Stimulated activated CD8-positive, alpha-beta memory T cell treated with anti-CD3 and anti-CD28 coated beads, Interleukin-12 subunit alpha, Interleukin-12 subunit beta, amount 100 ng/mL, for 1 hour (primary cell): ENCODE data around the gene SIDT2.
"Not testable (repeated sequence)": the region's sequence is repeated elsewhere in the genome, so short reads cannot be mapped to it uniquely, and the experiment has no call there.

Experiments used
- DNase-seq: peaks from one replicate; pipeline ENCODE4 v3.0.0-alpha.2; 2020; ENCODE audit warnings: low read depth

SIDT2 gene

GRCh38 chr11:117204283-117205080 lies 25.9 kb downstream of the SIDT2 start:
- no peak for DNase-seq

DNA sequence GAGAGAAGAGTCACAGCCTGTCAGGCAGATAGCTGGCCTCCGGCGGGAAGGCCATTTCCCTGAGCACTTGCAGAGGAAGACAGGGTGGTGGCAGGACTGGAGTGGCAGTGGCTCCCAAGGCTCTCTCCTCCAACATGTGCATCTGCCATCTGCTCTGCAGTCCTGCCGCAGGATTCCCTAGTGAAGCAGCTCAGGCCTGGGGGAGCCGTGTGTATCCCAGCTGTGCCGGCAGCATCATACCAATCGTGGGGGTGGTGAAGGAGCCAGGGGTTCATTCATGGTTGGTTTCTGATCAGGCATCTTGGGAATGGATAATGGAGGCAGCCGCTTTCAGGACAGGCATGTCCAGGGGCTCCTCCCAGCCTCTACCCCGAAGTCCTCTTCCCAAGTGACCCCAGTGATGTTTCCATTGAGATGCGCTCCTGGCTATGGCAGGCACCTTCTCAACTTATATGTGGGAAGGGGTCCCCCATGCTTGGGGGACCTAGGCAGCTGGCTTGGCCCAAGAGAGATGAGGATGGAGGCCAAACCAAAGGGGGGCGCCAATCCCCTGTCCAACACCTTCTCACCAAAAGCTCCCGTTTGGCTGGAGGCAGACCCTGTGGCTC lies 26.8 kb downstream of the SIDT2 start:
- no peak for DNase-seq

DNA sequence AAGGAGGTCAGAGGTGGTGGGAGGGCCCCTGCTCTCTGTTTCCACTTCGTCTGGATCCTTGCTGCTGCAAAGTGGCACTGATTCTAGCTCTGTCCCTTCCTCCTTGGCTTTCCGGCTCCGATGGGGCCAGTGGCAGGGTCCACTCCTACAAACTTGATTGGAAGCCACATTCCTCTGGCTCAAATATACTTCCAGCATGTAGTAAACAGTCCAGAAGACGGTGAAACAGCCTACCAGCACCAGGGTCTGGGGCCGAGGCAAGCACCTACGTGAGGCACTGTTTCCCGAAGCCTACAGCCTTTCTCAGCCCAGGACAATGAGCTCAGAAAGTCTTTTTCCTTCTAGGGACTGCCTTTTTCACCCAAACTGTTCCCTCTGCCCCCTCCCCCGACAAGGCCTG lies 27.6 kb downstream of the SIDT2 start:
- DNase-seq: not testable (repeated sequence)

DNA sequence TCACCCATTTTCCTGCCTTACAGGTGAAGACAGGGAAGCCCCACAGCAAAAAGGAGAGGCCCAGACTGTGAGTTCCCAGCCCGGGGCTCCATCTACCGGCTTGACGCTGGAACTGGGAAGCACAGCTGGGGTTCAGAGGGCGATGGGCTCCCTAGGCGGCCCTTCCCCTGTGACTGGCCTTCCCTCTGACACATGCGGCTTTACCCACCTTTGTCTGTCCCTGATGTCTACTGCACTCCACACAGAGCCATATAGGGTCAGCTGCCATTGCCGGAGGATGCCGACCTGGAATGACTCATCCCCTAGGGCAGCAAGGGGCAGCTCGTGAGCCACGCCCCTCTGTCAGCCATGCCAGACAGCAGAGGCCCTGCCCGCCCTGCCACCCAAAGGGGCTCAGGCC lies 28.3 kb downstream of the SIDT2 start:
- not testable (repeated sequence) for DNase-seq

DNA sequence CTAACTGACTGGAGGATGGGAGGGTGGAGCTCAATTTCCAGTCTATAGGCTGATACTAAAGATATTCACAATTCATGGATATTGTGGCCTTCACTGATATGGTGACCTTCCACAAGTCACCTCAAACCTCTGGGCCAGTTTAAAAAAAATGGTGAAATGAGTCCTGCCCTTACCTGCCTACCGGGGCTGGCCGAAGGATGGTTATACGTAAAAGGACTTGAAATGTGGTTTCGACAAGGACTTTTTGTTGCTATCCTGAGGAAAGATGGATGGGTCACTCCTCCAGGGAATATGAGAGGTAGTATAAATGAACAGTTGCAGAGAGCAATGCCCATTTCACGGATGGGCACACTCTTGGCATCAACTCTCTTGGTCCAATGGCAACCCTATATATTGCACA lies 28.9 kb downstream of the SIDT2 start:
- not testable (repeated sequence) for DNase-seq

- not testable (repeated sequence) for DNase-seq
These were observed 30.2 kb downstream of the SIDT2 start for GRCh38 chr11:117208710-117209109.

GRCh38 chr11:117209351-117210125 lies 31.0 kb downstream of the SIDT2 start:
- DNase-seq: not testable (repeated sequence)

DNA sequence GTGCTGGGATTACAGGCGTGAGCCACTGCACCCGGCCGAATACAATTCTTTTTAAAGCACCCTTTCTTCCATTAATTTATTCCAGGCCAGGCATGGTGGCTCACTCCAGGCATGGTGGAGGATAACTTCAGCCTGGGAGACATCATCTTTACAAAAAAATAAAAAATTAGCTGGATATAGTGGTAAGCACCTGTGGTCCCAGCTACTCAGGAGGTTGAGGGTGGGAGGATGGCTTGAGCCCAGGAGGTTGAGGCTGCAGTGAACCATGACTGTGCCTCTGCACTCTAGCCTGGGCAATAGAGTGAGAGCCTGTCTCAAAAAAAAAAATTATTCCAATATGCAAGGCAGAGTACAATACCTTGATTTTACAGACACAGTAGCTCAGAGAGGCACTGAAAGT lies 32.1 kb downstream of the SIDT2 start:
- no peak for DNase-seq

GRCh38 chr11:117212697-117213355 lies 34.3 kb downstream of the SIDT2 start:
- DNase-seq: no peak

DNA sequence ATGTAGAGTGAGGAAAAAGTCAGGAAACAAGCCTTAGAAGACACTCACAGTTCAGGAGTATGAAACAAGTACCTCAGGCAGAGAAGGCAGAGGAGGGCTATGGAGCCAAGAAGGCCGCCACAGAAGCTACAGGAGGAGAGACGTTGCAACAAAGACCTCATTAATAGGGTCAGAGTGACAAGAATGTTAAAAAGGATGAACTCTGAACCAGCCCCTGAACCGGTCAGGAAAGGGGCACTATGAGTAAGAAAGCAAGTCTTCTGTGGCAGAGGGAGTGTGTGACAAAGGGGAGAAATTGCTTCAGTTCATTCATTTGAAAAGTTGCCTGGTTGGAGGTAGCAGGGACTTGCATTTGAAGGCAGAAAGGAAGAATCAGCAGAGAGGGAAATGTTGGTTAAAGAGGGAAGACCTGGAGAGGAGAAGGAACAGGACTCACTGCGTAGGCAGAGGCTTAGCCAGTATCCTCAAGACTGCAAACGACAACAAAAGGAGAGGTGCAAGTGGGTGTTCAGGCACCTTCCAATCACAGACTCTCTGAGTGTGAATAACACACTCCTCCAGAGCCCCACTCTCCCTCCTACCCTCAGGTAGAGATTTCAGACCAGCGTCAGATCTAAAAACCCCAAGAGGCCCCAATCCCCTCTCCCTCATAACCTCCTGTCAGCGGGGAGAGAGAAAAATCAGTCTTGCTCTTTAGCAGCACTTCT lies 36.0 kb downstream of the SIDT2 start:
- no peak for DNase-seq

- no peak for DNase-seq
These were observed 38.9 kb downstream of the SIDT2 start for GRCh38 chr11:117217141-117218084.

GRCh38 chr11:117218133-117218915 lies 39.8 kb downstream of the SIDT2 start:
- DNase-seq: no peak

DNA sequence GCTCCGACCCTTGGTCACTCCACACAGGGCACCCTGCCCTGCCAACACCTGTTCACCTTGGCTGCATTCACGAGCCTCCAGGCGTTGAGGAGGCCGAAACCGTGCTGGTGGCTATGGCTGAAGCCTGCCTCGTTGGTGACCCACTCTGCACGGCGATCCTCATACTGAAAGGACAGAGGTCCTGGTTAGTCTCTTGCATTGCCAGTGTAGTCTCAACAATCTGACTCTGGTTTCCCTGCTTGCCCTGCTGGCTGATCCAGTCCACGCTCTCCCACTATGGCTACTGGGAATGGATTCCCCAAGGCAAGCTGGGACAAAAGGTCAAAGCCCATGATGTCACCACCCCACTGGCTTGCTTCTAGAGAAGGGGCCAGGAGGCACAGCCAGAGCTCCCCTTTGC lies 40.5 kb downstream of the SIDT2 start:
- no peak for DNase-seq

GRCh38 chr11:117219455-117219854 lies 40.9 kb downstream of the SIDT2 start:
- no peak for DNase-seq

DNA sequence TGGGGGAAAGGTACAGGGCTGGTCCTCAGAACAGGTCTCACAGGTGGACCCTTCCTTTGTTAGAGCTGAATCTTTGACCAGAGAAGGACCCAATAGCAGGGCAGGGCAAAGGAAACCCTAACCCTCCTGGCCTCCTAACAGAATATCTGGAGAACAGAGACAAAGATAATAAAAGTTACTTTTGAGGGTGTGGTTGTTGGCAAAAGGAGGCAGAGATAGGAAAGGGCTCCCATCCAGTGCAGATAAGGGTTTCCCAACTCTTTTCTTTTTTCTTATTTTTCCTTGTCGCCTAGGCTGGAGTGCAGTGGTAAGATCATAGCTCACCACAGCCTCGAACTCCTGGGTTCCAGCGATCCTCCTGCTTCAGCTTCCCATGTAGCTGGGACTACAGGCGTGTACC lies 41.5 kb downstream of the SIDT2 start:
- no peak for DNase-seq

- DNase-seq: no peak
These were observed 42.0 kb downstream of the SIDT2 start for GRCh38 chr11:117220568-117220967.

- DNase-seq: no peak
These were observed 42.6 kb downstream of the SIDT2 start for GRCh38 chr11:117220999-117221774.

DNA sequence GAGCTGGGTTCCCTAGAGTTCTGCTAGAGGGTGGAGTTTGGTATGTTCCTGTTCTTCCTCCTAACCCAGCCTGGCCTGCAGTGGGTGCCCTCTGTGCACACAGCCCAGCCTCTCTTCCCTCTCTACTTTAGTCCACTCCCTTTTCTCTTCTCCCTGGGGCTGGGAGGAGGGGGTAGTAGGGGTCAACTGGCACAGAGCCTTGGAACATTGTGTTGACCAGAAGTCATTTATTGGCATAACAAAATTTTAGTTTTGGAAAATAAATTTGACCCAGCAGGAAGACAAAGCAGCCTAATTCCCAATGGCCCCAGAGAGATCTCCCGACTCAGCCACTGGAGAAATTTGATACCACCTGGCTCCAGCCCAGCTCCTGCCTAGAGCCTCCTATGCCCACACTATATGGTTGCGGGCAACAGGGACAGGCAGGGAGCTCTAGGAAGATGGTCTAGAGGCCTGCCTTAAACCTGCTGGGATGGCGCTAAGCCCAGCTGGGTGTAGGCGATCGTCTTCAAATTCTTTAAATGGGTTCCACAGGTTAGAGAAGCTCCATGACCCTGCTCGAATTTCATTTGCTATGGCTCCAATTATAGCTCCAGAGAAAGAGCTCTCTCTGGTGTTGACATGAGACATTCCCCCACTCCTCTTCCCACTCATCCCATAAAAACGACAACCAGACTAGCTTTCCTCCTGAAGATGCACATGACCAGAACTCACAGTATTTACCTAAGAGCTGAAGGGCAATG lies 43.4 kb downstream of the SIDT2 start:
- DNase-seq: no peak
